ENCODE results near the gene FA2H. TPM values are rescaled to one million over a fixed set of nuclear protein-coding genes. Genes with fewer than 3 reads are reported as not detected.
"Not testable (repeated sequence)": the region's sequence is repeated elsewhere in the genome, so short reads cannot be mapped to it uniquely, and the experiment has no call there.

Gene FA2H
- total and polyA plus RNA-seq, 2 donors from 2014 or later, result 4.2 to 10.3 TPM

DNA sequence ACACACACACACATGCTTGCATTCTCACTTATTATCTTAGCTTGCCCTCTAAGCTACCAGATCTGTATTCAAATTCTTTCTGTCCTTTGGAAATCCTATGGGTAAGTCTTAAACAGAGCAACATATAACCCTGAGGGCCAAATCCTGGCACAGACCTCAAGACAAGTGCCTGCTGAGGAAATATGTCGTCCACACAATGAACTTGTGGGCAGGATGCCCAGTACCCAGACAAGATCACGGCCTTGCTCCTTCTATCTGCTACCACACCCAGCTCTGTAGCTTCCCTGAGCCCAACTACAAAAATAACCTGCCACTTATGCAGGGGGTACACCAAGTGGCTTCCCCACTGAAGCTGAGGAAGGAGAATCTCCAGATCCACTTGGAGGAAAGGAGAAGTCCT, 37.3 kb upstream of the FA2H start:
- no peak for FAIRE-seq
- no peaks in the 10 kb centered on the region for H3K36me3 ChIP-seq (ENCODE audit: control insufficient read depth in 2 of 3, insufficient read depth in 3 of 3, low read length in 3 of 3)
- H3K4me1 ChIP-seq (ENCODE audit: control insufficient read depth in 2 of 3, insufficient read depth in 2 of 3, low read depth in 1 of 3, low read length in 3 of 3), result peaks cover 0 to 7% (median 0%) of the 10 kb centered on the region in 3 donors
- DNase-seq, result no peak
- no peak overlapping the region for H3K9ac ChIP-seq (ENCODE audit: low read length in 3 of 3)
- H3K27me3 ChIP-seq (ENCODE audit: control insufficient read depth, insufficient read depth, low read length), result no peaks in the 10 kb centered on the region
- no peak overlapping the region for H3K4me3 ChIP-seq (ENCODE audit: low read length in 3 of 3)
- no peaks in the 10 kb centered on the region for H3K9me3 ChIP-seq (ENCODE audit: control insufficient read depth in 2 of 3, insufficient read depth in 1 of 3, low read length in 3 of 3)
- no peak for TF ChIP-seq CTCF (IDR thresholded peaks at IDR 0.05; ENCODE audit: borderline replicate concordance, extremely low read depth, insufficient read depth)
- intact Hi-C loops (cut with DNase I), result no loop called here
- no peak overlapping the region for H3K27ac ChIP-seq (ENCODE audit: low read depth in 2 of 2, low read length in 2 of 2)

GRCh38 chr16:74811216-74811615, 36.6 kb upstream of the FA2H start:
- H3K4me3 ChIP-seq (ENCODE audit: low read length in 3 of 3); H3K9ac ChIP-seq (ENCODE audit: low read length in 3 of 3); DNase-seq; FAIRE-seq; H3K9me3 ChIP-seq (ENCODE audit: control insufficient read depth in 2 of 3, insufficient read depth in 1 of 3, low read length in 3 of 3); H3K27ac ChIP-seq (ENCODE audit: low read depth in 2 of 2, low read length in 2 of 2); intact Hi-C loops (cut with DNase I); H3K27me3 ChIP-seq (ENCODE audit: control insufficient read depth, insufficient read depth, low read length); H3K36me3 ChIP-seq (ENCODE audit: control insufficient read depth in 2 of 3, insufficient read depth in 3 of 3, low read length in 3 of 3); H3K4me1 ChIP-seq (ENCODE audit: control insufficient read depth in 2 of 3, insufficient read depth in 2 of 3, low read depth in 1 of 3, low read length in 3 of 3): not testable (repeated sequence)

GRCh38 chr16:74807052-74807646, 32.5 kb upstream of the FA2H start:
- H3K9ac ChIP-seq (ENCODE audit: low read length in 3 of 3), result no peak overlapping the region
- no peaks in the 10 kb centered on the region for H3K9me3 ChIP-seq (ENCODE audit: control insufficient read depth in 2 of 3, insufficient read depth in 1 of 3, low read length in 3 of 3)
- intact Hi-C loops (cut with DNase I), result no loop called here
- no peaks in the 10 kb centered on the region for H3K4me1 ChIP-seq (ENCODE audit: control insufficient read depth in 2 of 3, insufficient read depth in 2 of 3, low read depth in 1 of 3, low read length in 3 of 3)
- H3K36me3 ChIP-seq (ENCODE audit: control insufficient read depth in 2 of 3, insufficient read depth in 3 of 3, low read length in 3 of 3), result no peaks in the 10 kb centered on the region
- FAIRE-seq, result no peak
- TF ChIP-seq CTCF (IDR thresholded peaks at IDR 0.05; ENCODE audit: borderline replicate concordance, extremely low read depth, insufficient read depth), result no peak
- H3K4me3 ChIP-seq (ENCODE audit: low read length in 3 of 3), result no peak overlapping the region
- H3K27me3 ChIP-seq (ENCODE audit: control insufficient read depth, insufficient read depth, low read length), result no peaks in the 10 kb centered on the region
- H3K27ac ChIP-seq (ENCODE audit: low read depth in 2 of 2, low read length in 2 of 2), result no peak overlapping the region
- DNase-seq, result no peak

GRCh38 chr16:74800216-74800871, 25.7 kb upstream of the FA2H start:
- FAIRE-seq, result no peak

More at GRCh38 chr16:74800216-74800871, 25.7 kb upstream of the FA2H start:
- DNase-seq, result no peak
- Histone ChIP-seq H3K4me1 (ENCODE audit: control insufficient read depth in 2 of 3, insufficient read depth in 2 of 3, low read depth in 1 of 3, low read length in 3 of 3) (no peaks in the 10 kb centered on the region), H3K9me3 (ENCODE audit: control insufficient read depth in 2 of 3, insufficient read depth in 1 of 3, low read length in 3 of 3) (peaks cover 0 to 7% (median 0%) of the 10 kb centered on the region in 3 donors), H3K27ac (ENCODE audit: low read depth in 2 of 2, low read length in 2 of 2) (no peak overlapping the region), H3K27me3 (ENCODE audit: control insufficient read depth, insufficient read depth, low read length) (no peaks in the 10 kb centered on the region), H3K4me3 (ENCODE audit: low read length in 3 of 3) (no peak overlapping the region), H3K36me3 (ENCODE audit: control insufficient read depth in 2 of 3, insufficient read depth in 3 of 3, low read length in 3 of 3) (no peaks in the 10 kb centered on the region), H3K9ac (ENCODE audit: low read length in 3 of 3) (no peak overlapping the region)
- intact Hi-C loops (cut with DNase I), result no loop called here
- no peak for TF ChIP-seq CTCF (IDR thresholded peaks at IDR 0.05; ENCODE audit: borderline replicate concordance, extremely low read depth, insufficient read depth)

All from kidney (tissue), 14 donors.